HG02973 (cell line): ENCODE results near the gene IKBIP.
"Not testable (repeated sequence)": the region's sequence is repeated elsewhere in the genome, so short reads cannot be mapped to it uniquely, and the experiment has no call there.

Source experiments
- ATAC-seq: cut with Tn5 transposase; IDR thresholded peaks from one replicate; pipeline ENCODE4 v1.9.1; 2021; ENCODE audit warnings: moderate library complexity; ENCODE audit not compliant: unreplicated experiment

The IKBIP gene

DNA sequence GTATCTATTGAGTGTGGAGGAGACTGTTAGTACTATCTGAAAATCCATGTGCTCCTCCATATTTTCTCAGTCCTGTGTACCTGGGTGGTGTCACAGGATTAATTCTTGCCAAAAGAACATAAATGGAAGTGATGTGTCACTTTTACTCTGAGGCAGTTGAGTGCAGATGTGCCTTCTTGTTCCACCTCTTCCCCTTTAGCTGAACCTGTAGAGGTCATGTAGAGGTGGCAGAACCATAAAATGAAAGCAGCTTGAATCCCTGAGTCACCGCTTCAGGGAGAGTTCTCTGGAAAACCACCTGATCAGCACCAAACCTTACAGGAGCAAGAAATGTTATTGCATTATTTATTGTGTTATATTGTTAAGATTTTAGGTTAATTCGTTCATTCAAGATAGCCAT is 65.8 kb downstream of the IKBIP start:
- ATAC-seq: no peak

DNA sequence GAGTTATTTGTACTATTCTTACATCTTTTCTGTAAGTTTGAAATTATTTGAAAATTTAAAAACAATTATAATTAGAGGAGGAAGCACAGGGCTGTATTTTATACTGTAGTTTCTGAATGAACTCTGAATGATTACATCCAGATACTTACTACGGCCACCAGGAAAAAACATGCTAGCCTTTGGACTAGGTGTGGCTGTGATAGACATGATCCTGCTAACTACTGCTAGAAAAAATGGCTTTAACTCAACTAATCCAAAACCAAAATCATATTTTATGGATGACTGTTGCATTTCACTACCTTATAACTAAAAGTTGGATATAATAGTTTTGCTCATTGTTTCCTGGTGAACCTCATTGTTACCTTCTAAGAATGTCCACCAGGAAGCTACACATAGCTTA is 66.2 kb downstream of the IKBIP start:
- no peak for ATAC-seq

DNA sequence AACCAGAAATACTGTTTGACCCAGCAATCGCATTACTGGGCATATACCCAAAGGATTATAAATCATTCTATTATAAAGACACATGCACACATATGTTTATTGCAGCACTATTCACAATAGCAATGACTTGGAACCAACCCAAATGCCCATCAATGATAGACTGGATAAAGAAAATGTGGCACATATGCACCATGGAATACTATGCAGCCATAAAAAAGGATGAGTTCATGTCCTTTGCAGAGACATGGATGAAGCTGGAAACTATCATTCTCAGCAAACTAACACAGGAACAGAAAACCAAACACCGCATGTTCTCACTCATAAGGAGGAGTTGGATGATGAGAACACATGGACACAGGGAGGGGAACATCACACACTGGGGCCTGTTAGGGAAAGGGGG is 67.8 kb downstream of the IKBIP start:
- not testable (repeated sequence) for ATAC-seq

DNA sequence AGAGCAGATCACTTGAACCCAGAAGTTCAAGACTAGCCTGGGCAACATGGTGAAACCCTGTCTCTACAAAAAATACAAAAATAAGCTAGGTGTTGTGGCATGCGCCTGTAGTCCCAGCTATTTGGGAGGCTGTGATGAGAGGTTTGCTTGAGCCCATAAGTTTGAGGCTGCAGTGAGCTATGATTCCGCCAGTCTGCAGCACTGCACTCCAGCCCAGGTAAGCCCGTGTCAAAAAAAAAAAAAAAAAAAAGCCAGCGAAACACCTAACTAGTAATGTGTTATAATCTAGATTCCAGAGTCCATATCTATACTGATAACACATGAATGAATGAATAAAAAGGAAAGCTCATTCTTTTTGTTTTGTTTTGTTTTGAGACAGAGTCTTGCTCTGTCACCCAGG is 69.6 kb downstream of the IKBIP start:
- ATAC-seq: no peak
